Measurements from ENCODE around the gene DNAJC16. TPM values are rescaled to one million over a fixed set of nuclear protein-coding genes. Genes with fewer than 3 reads are reported as not detected.

Gene DNAJC16
- total and polyA plus RNA-seq, 2 of the 13 experiments (the other 11 are each of a cell fraction or from before 2014, with no cell fraction given) = 11.4 to 15.4 TPM

DNA sequence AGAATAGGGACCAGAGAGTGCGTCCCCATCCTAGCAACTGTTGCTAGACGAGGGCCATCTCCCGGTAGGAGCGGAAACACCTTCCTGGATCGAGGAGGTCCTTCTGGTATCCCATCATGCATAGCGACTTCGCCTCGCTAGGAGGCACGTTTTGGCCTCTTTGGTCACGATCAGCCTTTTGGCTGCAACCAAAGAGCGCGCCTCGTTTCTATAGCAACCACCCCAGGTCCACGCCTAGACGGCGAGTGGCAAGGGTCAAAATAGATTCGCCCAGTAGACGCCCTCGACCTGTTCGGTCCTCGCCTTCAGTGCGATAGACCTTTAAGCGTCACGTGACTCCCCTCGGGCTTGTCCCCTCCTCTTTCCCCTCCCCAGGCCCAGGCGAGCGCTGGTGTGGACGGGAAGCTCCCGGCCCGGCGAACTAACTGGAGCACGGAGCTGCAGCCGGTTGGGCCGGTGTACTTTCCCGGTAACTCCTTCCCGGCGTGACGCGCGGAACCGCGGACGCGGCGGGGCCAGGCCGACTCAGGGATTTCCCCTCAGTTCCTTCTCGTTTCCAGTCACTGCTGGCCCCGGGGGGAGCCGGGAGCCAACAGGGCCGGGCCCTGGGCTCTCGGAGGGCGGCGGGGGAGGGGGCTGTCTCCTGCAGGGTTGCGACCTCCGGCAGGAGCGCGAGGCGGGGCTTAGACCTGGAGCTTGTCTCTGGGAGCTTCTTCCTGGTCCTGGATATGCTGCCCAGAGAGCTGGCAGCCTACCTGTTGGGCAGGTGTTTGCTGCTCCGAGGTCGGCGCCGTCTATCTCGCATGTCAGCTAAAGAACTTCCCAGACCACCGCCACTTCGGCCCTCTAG, at the start of gene DNAJC16 (continued):
- TF ChIP-seq ZNF841 (CRISPR knock-in tag; IDR thresholded peaks at IDR 0.05; ENCODE audit: borderline replicate concordance) (no peak), ZNF12 (CRISPR knock-in tag; IDR thresholded peaks at IDR 0.05) (0 out of 2 replicates have a peak, but pooled peaks have one; percentile 52), LCORL (IDR thresholded peaks at IDR 0.05) (peak; percentile 85), LCORL (CRISPR knock-in tag; IDR thresholded peaks at IDR 0.05) (no peak), ZNF382 (CRISPR knock-in tag; IDR thresholded peaks at IDR 0.05; ENCODE audit: borderline replicate concordance) (no peak), SMC3 (IDR thresholded peaks at IDR 0.05; ENCODE audit: low read length) (no peak), RFX3 (CRISPR knock-in tag; IDR thresholded peaks at IDR 0.05) (peak; percentile 97), ZNF10 (CRISPR knock-in tag; IDR thresholded peaks at IDR 0.05; ENCODE audit: borderline replicate concordance, low read depth) (no peak), DPF2 (CRISPR knock-in tag; IDR thresholded peaks at IDR 0.05; ENCODE audit: borderline replicate concordance, low read depth) (no peak), KMT2A (CRISPR knock-in tag; IDR thresholded peaks at IDR 0.05) (0 out of 2 replicates have a peak, but pooled peaks have one; percentile 47), JDP2 (CRISPR knock-in tag; IDR thresholded peaks at IDR 0.05; ENCODE audit: borderline replicate concordance) (no peak), MAFK (conservative IDR thresholded peaks at IDR 0.05 in 1 of 2, IDR thresholded peaks at IDR 0.05 in 1 of 2; ENCODE audit: low read length in 2 of 2) (no peak), SIX1 (CRISPR knock-in tag; IDR thresholded peaks at IDR 0.05; ENCODE audit: borderline replicate concordance) (no peak), ZNF660 (CRISPR knock-in tag; IDR thresholded peaks at IDR 0.05; ENCODE audit: borderline replicate concordance, low read depth) (no peak), NFKBIZ (CRISPR knock-in tag; IDR thresholded peaks at IDR 0.05) (no peak), PHF20 (CRISPR knock-in tag; IDR thresholded peaks at IDR 0.05) (peak; percentile 82; the same call in 1 of the 2 replicates)
- TF ChIP-seq, protein P1, sequence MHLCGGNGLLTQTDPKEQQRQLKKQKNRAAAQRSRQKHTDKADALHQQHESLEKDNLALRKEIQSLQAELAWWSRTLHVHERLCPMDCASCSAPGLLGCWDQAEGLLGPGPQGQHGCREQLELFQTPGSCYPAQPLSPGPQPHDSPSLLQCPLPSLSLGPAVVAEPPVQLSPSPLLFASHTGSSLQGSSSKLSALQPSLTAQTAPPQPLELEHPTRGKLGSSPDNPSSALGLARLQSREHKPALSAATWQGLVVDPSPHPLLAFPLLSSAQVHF (CRISPR knock-in tag; IDR thresholded peaks at IDR 0.05) = no peak
- TF ChIP-seq, protein P2, sequence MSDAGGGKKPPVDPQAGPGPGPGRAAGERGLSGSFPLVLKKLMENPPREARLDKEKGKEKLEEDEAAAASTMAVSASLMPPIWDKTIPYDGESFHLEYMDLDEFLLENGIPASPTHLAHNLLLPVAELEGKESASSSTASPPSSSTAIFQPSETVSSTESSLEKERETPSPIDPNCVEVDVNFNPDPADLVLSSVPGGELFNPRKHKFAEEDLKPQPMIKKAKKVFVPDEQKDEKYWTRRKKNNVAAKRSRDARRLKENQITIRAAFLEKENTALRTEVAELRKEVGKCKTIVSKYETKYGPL (CRISPR knock-in tag; IDR thresholded peaks at IDR 0.05) = no peak
- TF ChIP-seq, protein P3, sequence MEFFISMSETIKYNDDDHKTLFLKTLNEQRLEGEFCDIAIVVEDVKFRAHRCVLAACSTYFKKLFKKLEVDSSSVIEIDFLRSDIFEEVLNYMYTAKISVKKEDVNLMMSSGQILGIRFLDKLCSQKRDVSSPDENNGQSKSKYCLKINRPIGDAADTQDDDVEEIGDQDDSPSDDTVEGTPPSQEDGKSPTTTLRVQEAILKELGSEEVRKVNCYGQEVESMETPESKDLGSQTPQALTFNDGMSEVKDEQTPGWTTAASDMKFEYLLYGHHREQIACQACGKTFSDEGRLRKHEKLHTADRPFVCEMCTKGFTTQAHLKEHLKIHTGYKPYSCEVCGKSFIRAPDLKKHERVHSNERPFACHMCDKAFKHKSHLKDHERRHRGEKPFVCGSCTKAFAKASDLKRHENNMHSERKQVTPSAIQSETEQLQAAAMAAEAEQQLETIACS (CRISPR knock-in tag; IDR thresholded peaks at IDR 0.05) = no peak
- TF ChIP-seq, protein P4, sequence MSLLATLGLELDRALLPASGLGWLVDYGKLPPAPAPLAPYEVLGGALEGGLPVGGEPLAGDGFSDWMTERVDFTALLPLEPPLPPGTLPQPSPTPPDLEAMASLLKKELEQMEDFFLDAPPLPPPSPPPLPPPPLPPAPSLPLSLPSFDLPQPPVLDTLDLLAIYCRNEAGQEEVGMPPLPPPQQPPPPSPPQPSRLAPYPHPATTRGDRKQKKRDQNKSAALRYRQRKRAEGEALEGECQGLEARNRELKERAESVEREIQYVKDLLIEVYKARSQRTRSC (CRISPR knock-in tag; IDR thresholded peaks at IDR 0.05; ENCODE audit: low read depth) = no peak
- TF ChIP-seq, protein P5, sequence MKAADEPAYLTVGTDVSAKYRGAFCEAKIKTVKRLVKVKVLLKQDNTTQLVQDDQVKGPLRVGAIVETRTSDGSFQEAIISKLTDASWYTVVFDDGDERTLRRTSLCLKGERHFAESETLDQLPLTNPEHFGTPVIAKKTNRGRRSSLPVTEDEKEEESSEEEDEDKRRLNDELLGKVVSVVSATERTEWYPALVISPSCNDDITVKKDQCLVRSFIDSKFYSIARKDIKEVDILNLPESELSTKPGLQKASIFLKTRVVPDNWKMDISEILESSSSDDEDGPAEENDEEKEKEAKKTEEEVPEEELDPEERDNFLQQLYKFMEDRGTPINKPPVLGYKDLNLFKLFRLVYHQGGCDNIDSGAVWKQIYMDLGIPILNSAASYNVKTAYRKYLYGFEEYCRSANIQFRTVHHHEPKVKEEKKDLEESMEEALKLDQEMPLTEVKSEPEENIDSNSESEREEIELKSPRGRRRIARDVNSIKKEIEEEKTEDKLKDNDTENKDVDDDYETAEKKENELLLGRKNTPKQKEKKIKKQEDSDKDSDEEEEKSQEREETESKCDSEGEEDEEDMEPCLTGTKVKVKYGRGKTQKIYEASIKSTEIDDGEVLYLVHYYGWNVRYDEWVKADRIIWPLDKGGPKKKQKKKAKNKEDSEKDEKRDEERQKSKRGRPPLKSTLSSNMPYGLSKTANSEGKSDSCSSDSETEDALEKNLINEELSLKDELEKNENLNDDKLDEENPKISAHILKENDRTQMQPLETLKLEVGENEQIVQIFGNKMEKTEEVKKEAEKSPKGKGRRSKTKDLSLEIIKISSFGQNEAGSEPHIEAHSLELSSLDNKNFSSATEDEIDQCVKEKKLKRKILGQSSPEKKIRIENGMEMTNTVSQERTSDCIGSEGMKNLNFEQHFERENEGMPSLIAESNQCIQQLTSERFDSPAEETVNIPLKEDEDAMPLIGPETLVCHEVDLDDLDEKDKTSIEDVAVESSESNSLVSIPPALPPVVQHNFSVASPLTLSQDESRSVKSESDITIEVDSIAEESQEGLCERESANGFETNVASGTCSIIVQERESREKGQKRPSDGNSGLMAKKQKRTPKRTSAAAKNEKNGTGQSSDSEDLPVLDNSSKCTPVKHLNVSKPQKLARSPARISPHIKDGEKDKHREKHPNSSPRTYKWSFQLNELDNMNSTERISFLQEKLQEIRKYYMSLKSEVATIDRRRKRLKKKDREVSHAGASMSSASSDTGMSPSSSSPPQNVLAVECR (CRISPR knock-in tag; IDR thresholded peaks at IDR 0.05; ENCODE audit: borderline replicate concordance) = peak; percentile 99

Data from HepG2 (cell line).